Osteocyte (in vitro differentiated cells): ENCODE measurements around the gene FIGN. TPM values are rescaled to one million over a fixed set of nuclear protein-coding genes. Genes with fewer than 3 reads are reported as not detected.

Experiments
- DNase-seq: peaks from one replicate; pipeline ENCODE4 v3.0.0; 2021; ENCODE audit warnings: mixed read lengths; ENCODE audit not compliant: unreplicated experiment; ENCODE audit errors: extremely low spot score
- H3K27ac Mint-ChIP-seq: one replicate; pipeline ENCODE4 v1.8.0; 2021; ENCODE audit warnings: mild to moderate bottlenecking, mixed read lengths; ENCODE audit not compliant: unreplicated experiment
- H3K27me3 Mint-ChIP-seq: one replicate; pipeline ENCODE4 v1.8.0; 2021; ENCODE audit warnings: mixed read lengths; ENCODE audit not compliant: unreplicated experiment
- H3K36me3 Mint-ChIP-seq: one replicate; pipeline ENCODE4 v1.8.0; 2021; ENCODE audit warnings: mixed read lengths; ENCODE audit not compliant: unreplicated experiment
- H3K4me1 Mint-ChIP-seq: one replicate; pipeline ENCODE4 v1.8.0; 2021; ENCODE audit warnings: mixed read lengths; ENCODE audit not compliant: unreplicated experiment
- H3K4me3 Mint-ChIP-seq: one replicate; pipeline ENCODE4 v1.8.0; 2021; ENCODE audit warnings: mild to moderate bottlenecking, moderate library complexity, mixed read lengths; ENCODE audit not compliant: unreplicated experiment
- H3K9me3 Mint-ChIP-seq: one replicate; pipeline ENCODE4 v1.8.0; 2021; ENCODE audit warnings: mixed read lengths; ENCODE audit not compliant: unreplicated experiment
- total RNA-seq: library from RNA; stranded (reverse); gene quantifications from 2 replicates; pipeline ENCODE4 v1.2.1, GENCODE V29; 2021
- TF ChIP-seq, protein P1 (sequence below): fragments of 200-600 bp; sonication (generic); IDR thresholded peaks from 2 replicates; pipeline ENCODE4 v1.5.0; 2021; ENCODE audit warnings: antibody characterized with exemption, mild to moderate bottlenecking, moderate library complexity

FIGN gene
- total RNA-seq, 1 donor from 2014 or later: 37.7 TPM

DNA sequence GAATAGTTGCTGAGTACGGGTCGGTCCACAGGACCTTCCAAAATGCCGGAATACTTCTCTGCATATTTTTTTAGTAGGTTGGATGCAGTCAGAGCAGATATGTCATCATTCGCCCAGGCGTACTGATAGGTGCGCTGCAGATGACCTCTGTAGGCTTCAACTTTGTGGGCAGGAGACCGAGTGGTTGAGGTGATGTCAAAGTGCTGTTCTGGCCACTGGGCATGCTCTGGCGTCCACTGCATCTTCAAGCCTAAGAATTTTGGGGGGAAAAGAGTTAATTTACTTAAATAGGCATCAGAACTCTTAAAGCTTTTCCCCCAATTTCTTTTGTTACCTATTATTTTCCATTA is 124.3 kb downstream of the FIGN start:
- no peak overlapping the region for H3K4me3 Mint-ChIP-seq
- TF ChIP-seq, protein P1, sequence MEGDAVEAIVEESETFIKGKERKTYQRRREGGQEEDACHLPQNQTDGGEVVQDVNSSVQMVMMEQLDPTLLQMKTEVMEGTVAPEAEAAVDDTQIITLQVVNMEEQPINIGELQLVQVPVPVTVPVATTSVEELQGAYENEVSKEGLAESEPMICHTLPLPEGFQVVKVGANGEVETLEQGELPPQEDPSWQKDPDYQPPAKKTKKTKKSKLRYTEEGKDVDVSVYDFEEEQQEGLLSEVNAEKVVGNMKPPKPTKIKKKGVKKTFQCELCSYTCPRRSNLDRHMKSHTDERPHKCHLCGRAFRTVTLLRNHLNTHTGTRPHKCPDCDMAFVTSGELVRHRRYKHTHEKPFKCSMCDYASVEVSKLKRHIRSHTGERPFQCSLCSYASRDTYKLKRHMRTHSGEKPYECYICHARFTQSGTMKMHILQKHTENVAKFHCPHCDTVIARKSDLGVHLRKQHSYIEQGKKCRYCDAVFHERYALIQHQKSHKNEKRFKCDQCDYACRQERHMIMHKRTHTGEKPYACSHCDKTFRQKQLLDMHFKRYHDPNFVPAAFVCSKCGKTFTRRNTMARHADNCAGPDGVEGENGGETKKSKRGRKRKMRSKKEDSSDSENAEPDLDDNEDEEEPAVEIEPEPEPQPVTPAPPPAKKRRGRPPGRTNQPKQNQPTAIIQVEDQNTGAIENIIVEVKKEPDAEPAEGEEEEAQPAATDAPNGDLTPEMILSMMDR: no peak
- H3K27ac Mint-ChIP-seq: no peak overlapping the region
- H3K4me1 Mint-ChIP-seq: peaks cover 36% of the 10 kb centered on the region
- H3K27me3 Mint-ChIP-seq: no peaks in the 10 kb centered on the region
- H3K9me3 Mint-ChIP-seq: no peaks in the 10 kb centered on the region
- H3K36me3 Mint-ChIP-seq: peaks cover 39% of the 10 kb centered on the region
- no peak for DNase-seq

DNA sequence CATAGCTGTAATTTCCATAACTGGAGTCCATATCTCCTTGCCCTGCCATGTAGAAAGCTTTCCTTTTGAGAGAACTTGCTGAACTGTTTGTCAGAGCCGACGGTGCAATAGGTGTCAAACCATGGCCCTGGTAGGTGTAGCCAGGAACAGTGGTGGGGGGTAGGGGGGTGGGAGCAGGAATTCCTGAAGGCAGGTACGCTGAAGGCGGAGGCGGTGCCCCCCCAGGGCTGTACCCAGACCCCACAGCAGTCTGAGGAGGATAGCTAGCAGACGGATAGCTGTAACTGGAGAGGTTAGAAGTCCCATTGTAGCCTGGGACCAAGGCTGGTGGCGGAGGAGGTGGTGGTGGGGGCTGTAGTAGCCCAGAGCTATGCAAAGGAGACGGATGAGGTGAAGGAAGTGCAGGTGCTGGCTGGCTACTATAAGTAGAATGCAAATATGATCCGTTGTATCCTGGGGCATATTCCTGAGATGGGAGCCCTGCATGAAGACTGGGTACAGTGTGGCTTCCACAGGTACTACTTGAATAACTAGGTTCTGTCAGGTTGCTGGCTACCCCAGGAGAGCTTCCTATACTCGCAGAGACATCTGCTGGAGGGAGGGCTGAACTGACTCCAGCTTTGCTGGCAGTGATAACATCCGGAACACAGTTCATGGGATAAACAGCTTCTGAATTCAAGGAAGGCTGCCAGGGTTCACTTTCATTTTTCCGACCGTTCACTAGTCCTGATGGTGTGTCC is 124.8 kb downstream of the FIGN start:
- no peak for DNase-seq
- no peaks in the 10 kb centered on the region for H3K9me3 Mint-ChIP-seq
- H3K27me3 Mint-ChIP-seq: no peaks in the 10 kb centered on the region
- no peak overlapping the region for H3K4me3 Mint-ChIP-seq
- H3K36me3 Mint-ChIP-seq: peaks cover 39% of the 10 kb centered on the region
- H3K27ac Mint-ChIP-seq: no peak overlapping the region
- H3K4me1 Mint-ChIP-seq: peaks cover 40% of the 10 kb centered on the region
- TF ChIP-seq, protein P1: peak; percentile 30

DNA sequence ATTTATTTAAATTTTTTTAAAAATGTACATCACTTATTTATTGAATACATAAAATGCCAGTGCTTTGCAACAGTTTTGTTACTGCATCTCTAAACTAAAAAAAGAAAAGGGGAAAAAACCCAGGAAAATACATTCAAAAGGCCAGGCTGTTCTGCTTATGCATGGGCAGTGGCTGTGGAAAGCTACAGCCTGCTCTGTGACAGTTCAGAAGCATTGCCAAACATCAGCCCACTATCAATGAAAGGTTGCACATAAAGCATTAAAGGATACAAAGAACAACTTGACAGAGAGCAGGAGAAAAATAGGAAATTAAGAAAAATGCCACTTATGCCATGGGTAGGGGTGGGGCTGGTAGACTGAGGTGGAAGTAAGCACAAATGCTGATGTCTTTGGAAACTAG is 128.2 kb downstream of the FIGN start:
- no peak for DNase-seq
- Mint-ChIP-seq H3K36me3 (peaks cover 39% of the 10 kb centered on the region), H3K4me1 (peaks cover 61% of the 10 kb centered on the region), H3K27ac (peak overlapping the region; percentile 93), H3K4me3 (no peak overlapping the region), H3K27me3 (no peaks in the 10 kb centered on the region), H3K9me3 (no peaks in the 10 kb centered on the region)
- TF ChIP-seq, protein P1: no peak

DNA sequence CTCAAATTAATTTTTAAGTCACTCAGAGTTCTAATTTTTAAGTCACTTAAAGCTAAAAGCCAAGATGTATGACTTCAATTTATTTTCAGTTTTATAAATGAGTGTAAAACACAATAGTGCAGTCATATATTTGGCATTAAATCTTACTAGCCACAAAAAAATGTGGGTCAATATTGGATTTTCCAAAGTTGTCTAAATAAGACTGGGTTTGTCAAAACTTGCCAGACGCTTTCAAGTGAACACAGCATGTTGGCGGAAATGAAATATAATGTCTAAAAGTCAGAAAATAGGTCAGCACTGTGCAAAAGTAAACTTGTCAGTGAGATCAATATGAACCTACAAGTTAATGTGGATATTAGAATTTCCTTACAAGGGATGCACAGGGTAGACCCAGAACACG is 128.9 kb downstream of the FIGN start:
- no peaks in the 10 kb centered on the region for H3K9me3 Mint-ChIP-seq
- TF ChIP-seq, protein P1: no peak
- peak overlapping the region; percentile 4 for H3K4me3 Mint-ChIP-seq
- H3K27me3 Mint-ChIP-seq: no peaks in the 10 kb centered on the region
- peaks cover 63% of the 10 kb centered on the region for H3K4me1 Mint-ChIP-seq
- DNase-seq: no peak
- peaks cover 34% of the 10 kb centered on the region for H3K36me3 Mint-ChIP-seq
- peak overlapping the region; percentile 93 for H3K27ac Mint-ChIP-seq

DNA sequence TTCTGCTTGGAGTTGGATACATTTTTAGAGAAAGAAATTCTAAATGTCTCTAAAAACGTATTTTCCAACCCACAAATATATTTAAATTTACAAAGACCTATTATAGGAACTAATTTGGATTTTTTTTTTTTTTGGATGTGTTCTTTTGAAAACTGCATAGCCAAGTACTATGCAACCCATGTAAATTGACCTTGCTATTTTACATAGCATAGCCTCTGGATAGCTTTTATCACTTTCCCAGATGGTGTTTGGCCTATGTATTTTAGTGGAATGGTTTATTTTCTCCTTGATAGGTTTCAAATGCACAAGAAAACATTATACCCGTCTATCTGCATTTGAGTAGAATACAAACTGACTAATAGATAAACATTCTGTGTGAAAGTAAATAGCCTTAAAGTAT is 130.0 kb downstream of the FIGN start:
- H3K36me3 Mint-ChIP-seq: peaks cover 24% of the 10 kb centered on the region
- no peaks in the 10 kb centered on the region for H3K9me3 Mint-ChIP-seq
- H3K27ac Mint-ChIP-seq: peak overlapping the region; percentile 93
- no peak overlapping the region for H3K4me3 Mint-ChIP-seq
- no peak for DNase-seq
- TF ChIP-seq, protein P1: no peak
- peaks cover 74% of the 10 kb centered on the region for H3K4me1 Mint-ChIP-seq
- no peaks in the 10 kb centered on the region for H3K27me3 Mint-ChIP-seq
